Stomach (tissue), 4 donors: ENCODE data around the gene PLCXD3.

ENCODE experiments used
- CTCF ChIP-seq, 7 experiments: fragments of 450-650 bp in 4 of 7; fragments of 200-600 bp in 3 of 7; sonication (generic) in 3 of 7; IDR thresholded peaks; one replicate each; pipeline ENCODE4 v1.5.1; 2016 to 2019; ENCODE audit warnings: antibody characterized with exemption in 7 of 7, control low read depth in 2 of 7, mild to moderate bottlenecking in 1 of 7
- EP300 ChIP-seq: sonication (generic); formaldehyde crosslinking; IDR thresholded peaks from one replicate; pipeline ENCODE4 v1.6.1; 2017; ENCODE audit warnings: antibody characterized with exemption
- POLR2A ChIP-seq, 4 donors: fragments of 450-650 bp; IDR thresholded peaks; one replicate each; pipeline ENCODE4 v1.6.1; 2016; ENCODE audit warnings: antibody characterized with exemption in 4 of 4, control low read depth in 2 of 4, mild to moderate bottlenecking in 1 of 4, moderate library complexity in 1 of 4
- POLR2AphosphoS5 ChIP-seq, 3 donors: sonication (generic); formaldehyde crosslinking; IDR thresholded peaks; one replicate each; pipeline ENCODE4 v1.6.1; 2016; ENCODE audit warnings: antibody characterized with exemption in 3 of 3

GRCh38 chr5:41268894-41269293 lies 241.5 kb downstream of the PLCXD3 start:
- TF ChIP-seq CTCF (IDR thresholded peaks at IDR 0.05) (no peak), POLR2A (IDR thresholded peaks at IDR 0.05) (no peak), EP300 (no peak), POLR2AphosphoS5 (IDR thresholded peaks at IDR 0.05) (no peak)
